ENCODE measurements around the gene PTPRU. TPM values are rescaled to one million over a fixed set of nuclear protein-coding genes. Genes with fewer than 3 reads are reported as not detected.
A peak's percentile ranks its signal among the peaks of the same experiment; 100 is the strongest.

The PTPRU gene
- total RNA-seq, 1 experiment from 2014 or later, result 41.4 TPM

DNA sequence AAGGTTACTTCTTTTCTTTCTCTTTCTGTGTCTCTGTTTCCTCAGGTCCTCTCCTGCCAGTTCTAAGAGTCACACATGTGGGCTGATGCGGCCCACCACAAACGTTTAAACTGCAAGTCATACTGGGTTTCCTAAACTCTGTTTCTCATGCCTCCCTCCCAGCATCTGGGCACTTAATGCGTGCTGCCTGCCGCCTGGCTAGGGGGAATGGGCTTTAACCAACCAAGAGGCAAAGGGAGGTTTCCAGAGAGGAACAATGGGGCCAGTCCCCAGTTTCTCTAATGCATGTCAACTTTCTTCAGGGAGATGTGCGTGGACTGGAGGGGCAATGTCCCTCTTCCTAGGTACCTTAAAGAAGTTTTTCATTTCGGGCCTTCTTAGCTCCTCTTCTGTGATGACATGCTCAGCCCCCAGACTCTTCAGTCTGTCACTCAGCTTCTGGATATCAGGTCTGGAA, 34.7 kb upstream of the PTPRU start:
- Mint-ChIP-seq H3K27me3 (ENCODE audit: insufficient read depth, unreplicated experiment) (no peaks in the 10 kb centered on the region), H3K4me3 (ENCODE audit: unreplicated experiment) (no peak overlapping the region), H3K9me3 (ENCODE audit: unreplicated experiment) (no peaks in the 10 kb centered on the region), H3K4me1 (ENCODE audit: low read depth, unreplicated experiment) (no peaks in the 10 kb centered on the region), H3K27ac (ENCODE audit: unreplicated experiment) (no peak overlapping the region), H3K36me3 (ENCODE audit: insufficient read depth, unreplicated experiment) (peaks cover 17% of the 10 kb centered on the region)
- ChIA-PET CTCF (interaction anchor here (1.4 to 1.7 kb wide), 3 partner anchors 20 to 317 kb away, joined by 7 to 22 read pairs (median 11); partner anchors contain the start of gene SRSF4), POLR2A (interaction anchor here (1.7 kb wide), 1 partner anchor 20 kb away, joined by 16 read pairs; the partner anchor contains the start of gene SRSF4)
- DNase-seq, result no peak
- no peaks in the 10 kb centered on the region for H3K9me3 ChIP-seq
- no peak overlapping the region for H3K4me3 ChIP-seq (ENCODE audit: low read depth, low read length)
- no peaks in the 10 kb centered on the region for H3K36me3 ChIP-seq (ENCODE audit: control insufficient read depth, insufficient read depth, low read length)
- intact Hi-C loops (cut with micrococcal nuclease; ENCODE audit: unreplicated experiment), result loop anchor here (1.0 to 5.0 kb wide), 3 partner anchors 19 to 319 kb away; no protein-coding TSS in a partner anchor
- peaks cover 13% of the 10 kb centered on the region for H3K4me1 ChIP-seq
- BruUV-seq (replicated peaks), result no TSS peak
- TF ChIP-seq, protein P1, sequence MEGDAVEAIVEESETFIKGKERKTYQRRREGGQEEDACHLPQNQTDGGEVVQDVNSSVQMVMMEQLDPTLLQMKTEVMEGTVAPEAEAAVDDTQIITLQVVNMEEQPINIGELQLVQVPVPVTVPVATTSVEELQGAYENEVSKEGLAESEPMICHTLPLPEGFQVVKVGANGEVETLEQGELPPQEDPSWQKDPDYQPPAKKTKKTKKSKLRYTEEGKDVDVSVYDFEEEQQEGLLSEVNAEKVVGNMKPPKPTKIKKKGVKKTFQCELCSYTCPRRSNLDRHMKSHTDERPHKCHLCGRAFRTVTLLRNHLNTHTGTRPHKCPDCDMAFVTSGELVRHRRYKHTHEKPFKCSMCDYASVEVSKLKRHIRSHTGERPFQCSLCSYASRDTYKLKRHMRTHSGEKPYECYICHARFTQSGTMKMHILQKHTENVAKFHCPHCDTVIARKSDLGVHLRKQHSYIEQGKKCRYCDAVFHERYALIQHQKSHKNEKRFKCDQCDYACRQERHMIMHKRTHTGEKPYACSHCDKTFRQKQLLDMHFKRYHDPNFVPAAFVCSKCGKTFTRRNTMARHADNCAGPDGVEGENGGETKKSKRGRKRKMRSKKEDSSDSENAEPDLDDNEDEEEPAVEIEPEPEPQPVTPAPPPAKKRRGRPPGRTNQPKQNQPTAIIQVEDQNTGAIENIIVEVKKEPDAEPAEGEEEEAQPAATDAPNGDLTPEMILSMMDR (IDR thresholded peaks at IDR 0.05; ENCODE audit: insufficient read depth in 1 of 2, low read depth in 1 of 2, low read length in 1 of 2, severe bottlenecking in 1 of 2, unreplicated experiment in 1 of 2), result no peak
- no peaks in the 10 kb centered on the region for H3K27me3 ChIP-seq (replicated peaks; ENCODE audit: control insufficient read depth, insufficient read depth, low read length)

DNA sequence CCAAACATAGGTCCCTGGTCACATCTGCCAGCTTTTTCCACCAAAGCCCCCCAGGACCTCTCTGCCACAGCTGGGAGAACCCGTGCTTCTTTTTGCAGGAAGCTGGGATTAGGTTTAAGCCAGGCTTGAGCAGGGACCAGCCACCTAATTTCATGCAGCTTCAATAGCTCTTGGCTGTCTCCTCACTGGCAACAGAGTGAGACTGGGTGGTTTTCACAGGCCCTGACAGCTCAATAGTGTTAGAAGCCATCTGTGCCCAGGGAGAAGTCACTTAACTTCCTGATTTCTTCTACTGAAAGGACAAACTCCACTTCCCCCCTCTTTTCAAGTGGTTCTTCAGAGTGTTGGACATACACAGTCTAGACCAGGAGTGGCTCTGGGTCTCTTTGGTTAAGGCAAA, 34.3 kb upstream of the PTPRU start:
- POLR2A ChIA-PET, result interaction anchor here (0.5 to 1.7 kb wide), 2 partner anchors 20 to 166 kb away, joined by 3 to 16 read pairs; partner anchors contain the start of gene SRSF4

DNA sequence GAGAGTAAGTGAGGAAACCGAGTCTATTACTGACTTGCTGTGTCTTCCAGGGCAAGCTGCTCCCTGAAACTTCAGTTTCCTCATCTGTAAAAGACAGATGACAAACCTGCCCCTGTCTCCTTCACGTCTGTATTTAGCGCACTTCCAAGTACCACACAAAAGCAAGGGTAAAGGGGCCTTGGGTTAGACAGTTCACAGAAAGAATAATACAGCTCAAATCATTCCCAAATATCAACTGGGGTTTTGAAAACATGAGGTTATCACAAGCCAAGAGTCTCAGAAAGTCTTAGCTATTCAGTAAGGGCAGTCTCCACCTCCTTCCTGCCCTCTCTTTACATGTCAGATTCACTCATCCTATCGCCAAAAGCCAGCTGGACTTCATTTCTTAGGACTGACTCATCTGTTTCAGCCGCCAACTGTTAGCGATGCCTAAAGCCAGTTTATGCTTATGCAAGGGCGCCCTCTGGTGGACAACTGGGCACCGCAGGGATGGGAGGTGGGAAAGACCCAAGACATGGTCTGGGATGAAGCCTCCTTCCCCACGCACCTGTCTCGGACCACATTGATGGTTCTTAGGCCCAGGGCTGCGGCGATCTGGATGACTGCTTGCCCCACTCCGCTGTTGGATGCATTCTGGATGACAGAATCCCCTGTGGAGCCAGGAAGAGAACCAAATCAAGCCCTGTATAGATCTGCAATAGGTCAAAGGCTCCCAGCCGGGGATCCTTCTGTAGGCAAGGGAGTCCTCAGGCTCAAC, 33.6 kb upstream of the PTPRU start:
- no peaks in the 10 kb centered on the region for H3K9me3 ChIP-seq
- intact Hi-C loops (cut with micrococcal nuclease; ENCODE audit: unreplicated experiment), result loop anchor here (1.0 to 5.0 kb wide), 3 partner anchors 20 to 320 kb away; no protein-coding TSS in a partner anchor
- Mint-ChIP-seq H3K4me3 (ENCODE audit: unreplicated experiment) (no peak overlapping the region), H3K9me3 (ENCODE audit: unreplicated experiment) (no peaks in the 10 kb centered on the region), H3K4me1 (ENCODE audit: low read depth, unreplicated experiment) (no peaks in the 10 kb centered on the region), H3K27ac (ENCODE audit: unreplicated experiment) (peak overlapping the region; percentile 3), H3K27me3 (ENCODE audit: insufficient read depth, unreplicated experiment) (no peaks in the 10 kb centered on the region), H3K36me3 (ENCODE audit: insufficient read depth, unreplicated experiment) (peaks cover 17% of the 10 kb centered on the region)
- H3K4me1 ChIP-seq, result peaks cover 13% of the 10 kb centered on the region
- BruUV-seq (replicated peaks), result no TSS peak
- H3K36me3 ChIP-seq (ENCODE audit: control insufficient read depth, insufficient read depth, low read length), result no peaks in the 10 kb centered on the region
- TF ChIP-seq, protein P1 (IDR thresholded peaks at IDR 0.05; ENCODE audit: insufficient read depth in 1 of 2, low read depth in 1 of 2, low read length in 1 of 2, severe bottlenecking in 1 of 2, unreplicated experiment in 1 of 2), result peak; percentile 71 to 77
- no peaks in the 10 kb centered on the region for H3K27me3 ChIP-seq (replicated peaks; ENCODE audit: control insufficient read depth, insufficient read depth, low read length)
- POLR2A ChIA-PET, result interaction anchor here (0.5 to 1.7 kb wide), 2 partner anchors 21 to 167 kb away, joined by 3 to 16 read pairs; partner anchors contain the start of gene SRSF4
- no peak overlapping the region for H3K4me3 ChIP-seq (ENCODE audit: low read depth, low read length)
- CTCF ChIA-PET, result interaction anchor here (0.6 to 1.7 kb wide), 14 partner anchors 10 to 466 kb away, joined by 3 to 22 read pairs (median 4); partner anchors contain the start of genes SRSF4 and YTHDF2
- peak; percentile 89 to 92 for DNase-seq

More for the DNA sequence above, 34.3 kb upstream of the PTPRU start:
- DNase-seq, result no peak
- no peaks in the 10 kb centered on the region for H3K4me1 Mint-ChIP-seq (ENCODE audit: low read depth, unreplicated experiment)
- Histone ChIP-seq H3K4me3 (ENCODE audit: low read depth, low read length) (no peak overlapping the region), H3K4me1 (peaks cover 13% of the 10 kb centered on the region), H3K36me3 (ENCODE audit: control insufficient read depth, insufficient read depth, low read length) (no peaks in the 10 kb centered on the region), H3K27me3 (replicated peaks; ENCODE audit: control insufficient read depth, insufficient read depth, low read length) (no peaks in the 10 kb centered on the region), H3K9me3 (no peaks in the 10 kb centered on the region)
- H3K27me3 Mint-ChIP-seq (ENCODE audit: insufficient read depth, unreplicated experiment), result no peaks in the 10 kb centered on the region
- CTCF ChIA-PET, result interaction anchor here (0.6 to 1.7 kb wide), 10 partner anchors 11 to 465 kb away, joined by 3 to 22 read pairs (median 6); partner anchors contain the start of genes SRSF4 and YTHDF2
- intact Hi-C loops (cut with micrococcal nuclease; ENCODE audit: unreplicated experiment), result loop anchor here (1.0 to 5.0 kb wide), 3 partner anchors 20 to 320 kb away; no protein-coding TSS in a partner anchor
- H3K36me3 Mint-ChIP-seq (ENCODE audit: insufficient read depth, unreplicated experiment), result peaks cover 17% of the 10 kb centered on the region
- peak overlapping the region; percentile 3 for H3K27ac Mint-ChIP-seq (ENCODE audit: unreplicated experiment)
- BruUV-seq (replicated peaks), result no TSS peak
- H3K4me3 Mint-ChIP-seq (ENCODE audit: unreplicated experiment), result no peak overlapping the region
- no peaks in the 10 kb centered on the region for H3K9me3 Mint-ChIP-seq (ENCODE audit: unreplicated experiment)
- TF ChIP-seq, protein P1 (IDR thresholded peaks at IDR 0.05; ENCODE audit: insufficient read depth in 1 of 2, low read depth in 1 of 2, low read length in 1 of 2, severe bottlenecking in 1 of 2, unreplicated experiment in 1 of 2), result no peak
